Activated CD8-positive, alpha-beta memory T cell treated with anti-CD3 and anti-CD28 coated beads for 1 hour (primary cell): ENCODE data around the gene ZNF692.

Source experiments
- DNase-seq, 2 donors: peaks; one replicate each; pipeline ENCODE4 v3.0.0-alpha.2; 2020; ENCODE audit warnings: low read depth in 1 of 2; ENCODE audit errors: extremely low read depth in 1 of 2

The ZNF692 gene

DNA sequence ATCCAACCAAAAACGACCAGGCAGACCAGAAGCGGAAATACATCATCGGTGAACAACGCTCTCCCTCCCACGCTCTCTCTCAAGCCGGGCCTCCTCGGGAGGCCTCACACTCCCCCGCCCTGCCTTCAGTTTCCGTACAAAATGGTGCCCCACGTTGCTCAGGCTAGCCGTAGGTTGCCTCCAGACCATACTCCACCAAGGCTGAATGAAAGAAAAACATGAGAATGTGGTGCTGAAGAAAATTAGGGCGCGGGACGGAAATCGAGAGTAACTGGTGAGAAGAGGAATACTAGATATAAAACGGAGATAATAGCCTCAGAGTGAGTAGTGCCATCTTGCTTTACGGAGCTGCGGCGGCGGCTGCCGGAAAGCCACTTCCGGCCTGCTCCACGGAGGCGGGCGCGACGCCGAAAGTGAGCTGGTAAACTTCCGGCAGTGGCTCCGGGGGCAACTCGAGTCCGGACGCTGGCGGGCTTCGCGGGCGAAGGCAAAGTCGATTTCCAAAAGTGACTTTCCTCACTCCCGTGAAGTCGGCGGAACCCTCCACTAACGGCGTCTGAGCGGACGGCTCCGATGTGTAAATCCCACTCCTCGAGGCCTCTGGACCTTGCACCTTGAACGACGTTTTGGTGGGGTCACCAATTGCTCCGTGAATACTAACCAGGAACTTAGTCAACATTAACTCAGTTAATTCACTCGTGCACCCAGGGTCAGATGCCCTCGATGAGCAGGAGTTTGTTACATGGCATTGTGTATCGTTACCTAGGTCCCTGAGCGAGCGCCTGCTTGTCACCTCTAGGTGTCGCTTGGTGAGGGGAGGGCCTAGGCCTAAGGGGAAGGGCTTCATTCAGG is 32.8 kb downstream of the ZNF692 start, which contains the start of gene SH3BP5L:
TSS of gene SH3BP5L (minus strand) at position 7 of the 852 bp plus-strand sequence. CDS start 980 bp downstream, outside the sequence.
- peak; percentile 72 to 82 for DNase-seq

DNA sequence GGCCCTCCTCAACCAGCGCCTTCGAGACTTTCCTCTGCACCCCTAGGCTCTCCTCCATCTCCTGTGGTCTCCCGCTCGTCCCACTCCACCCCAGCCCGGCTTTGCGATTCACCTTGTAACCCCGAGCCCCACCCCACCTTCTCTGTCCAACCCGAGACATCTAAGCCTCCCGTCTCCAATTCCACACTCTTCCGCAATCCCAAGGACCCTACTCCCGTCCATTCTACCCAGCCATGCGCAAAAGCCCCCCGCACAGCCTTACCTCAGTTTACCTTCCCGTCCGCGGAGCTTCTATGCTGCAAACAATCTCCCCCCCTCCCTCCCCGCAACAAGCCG is 33.3 kb downstream of the ZNF692 start:
- no peak for DNase-seq

DNA sequence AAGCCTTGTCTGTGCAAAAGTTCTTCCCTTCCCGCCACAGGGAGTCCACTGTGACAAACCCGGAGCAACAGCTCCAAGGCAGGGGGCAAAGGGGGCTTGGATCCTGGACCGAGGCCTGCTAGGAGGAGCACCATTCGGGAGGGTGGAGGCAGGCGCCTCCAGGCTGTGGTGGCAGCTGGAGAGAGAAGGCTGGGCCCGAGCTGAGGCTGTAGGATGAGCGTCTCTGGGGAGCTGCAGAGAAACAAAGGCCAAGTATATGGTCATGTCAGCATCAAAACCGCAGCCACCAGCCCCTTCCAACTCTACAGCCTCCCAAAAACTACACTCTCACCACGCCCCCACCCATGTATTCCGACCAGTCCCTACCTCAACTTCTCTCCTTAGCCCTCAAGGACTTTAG is 33.7 kb downstream of the ZNF692 start:
- no peak for DNase-seq

DNA sequence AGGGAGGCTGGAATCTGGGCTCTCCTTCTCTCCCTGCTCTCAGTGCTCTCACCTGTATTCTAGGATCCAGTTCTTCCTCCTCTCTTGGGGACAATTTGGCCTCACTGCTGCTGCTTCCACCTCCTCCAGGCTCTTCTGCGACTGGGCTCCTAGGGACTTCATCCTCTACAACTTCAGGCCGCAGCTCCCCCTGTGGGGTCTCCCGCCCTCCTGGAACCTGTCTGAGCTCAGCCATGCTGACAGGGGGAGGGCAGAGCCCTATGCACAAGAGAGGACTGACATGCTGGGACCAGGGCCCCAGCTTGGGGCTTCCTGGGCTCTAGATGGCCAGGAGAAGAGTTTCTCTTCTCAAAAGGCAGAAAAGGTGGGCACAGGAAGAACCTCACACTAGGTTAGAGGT is 34.2 kb downstream of the ZNF692 start:
- no peak for DNase-seq

DNA sequence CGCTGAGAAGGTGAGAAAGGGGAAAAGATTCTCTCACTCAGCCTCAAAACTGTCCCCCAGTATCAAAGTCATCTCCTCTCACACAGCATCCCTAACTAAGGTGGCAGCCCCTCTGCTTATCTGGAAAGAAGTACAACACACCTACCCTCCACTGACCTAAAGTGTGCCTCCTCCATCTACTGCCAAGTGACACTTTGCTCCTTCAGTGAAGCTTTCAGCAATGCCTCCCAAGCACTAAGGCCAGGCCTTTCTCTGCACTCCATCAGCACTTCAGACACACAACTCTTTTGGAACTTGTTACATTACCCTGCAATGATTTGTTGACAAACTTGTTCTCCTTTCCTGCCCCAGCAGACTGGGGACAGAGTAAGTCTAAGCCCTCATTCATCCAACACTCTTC is 34.6 kb downstream of the ZNF692 start:
- no peak for DNase-seq

DNA sequence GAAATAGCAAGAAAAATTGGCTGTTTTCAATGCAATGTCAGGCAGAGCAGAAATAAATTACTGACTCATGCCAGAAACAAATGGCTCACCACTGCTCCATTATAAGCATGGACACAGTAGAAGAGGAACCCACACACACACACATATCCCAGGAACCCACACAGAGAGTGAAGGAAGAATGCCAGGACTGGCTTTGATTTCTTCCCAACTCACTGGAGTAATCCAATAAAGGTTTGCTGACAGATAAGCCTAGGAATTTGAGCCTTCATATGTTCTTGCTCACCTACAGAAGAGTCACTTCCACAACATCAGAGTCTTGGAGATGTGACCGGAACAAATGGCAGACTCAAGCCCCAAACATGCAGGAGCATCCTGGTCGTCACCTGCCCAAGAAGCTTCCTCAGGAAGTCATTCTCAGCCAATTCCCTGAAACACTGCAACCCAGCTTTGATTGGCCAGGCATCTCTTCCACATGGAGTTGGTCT is 35.3 kb downstream of the ZNF692 start:
- no peak for DNase-seq

DNA sequence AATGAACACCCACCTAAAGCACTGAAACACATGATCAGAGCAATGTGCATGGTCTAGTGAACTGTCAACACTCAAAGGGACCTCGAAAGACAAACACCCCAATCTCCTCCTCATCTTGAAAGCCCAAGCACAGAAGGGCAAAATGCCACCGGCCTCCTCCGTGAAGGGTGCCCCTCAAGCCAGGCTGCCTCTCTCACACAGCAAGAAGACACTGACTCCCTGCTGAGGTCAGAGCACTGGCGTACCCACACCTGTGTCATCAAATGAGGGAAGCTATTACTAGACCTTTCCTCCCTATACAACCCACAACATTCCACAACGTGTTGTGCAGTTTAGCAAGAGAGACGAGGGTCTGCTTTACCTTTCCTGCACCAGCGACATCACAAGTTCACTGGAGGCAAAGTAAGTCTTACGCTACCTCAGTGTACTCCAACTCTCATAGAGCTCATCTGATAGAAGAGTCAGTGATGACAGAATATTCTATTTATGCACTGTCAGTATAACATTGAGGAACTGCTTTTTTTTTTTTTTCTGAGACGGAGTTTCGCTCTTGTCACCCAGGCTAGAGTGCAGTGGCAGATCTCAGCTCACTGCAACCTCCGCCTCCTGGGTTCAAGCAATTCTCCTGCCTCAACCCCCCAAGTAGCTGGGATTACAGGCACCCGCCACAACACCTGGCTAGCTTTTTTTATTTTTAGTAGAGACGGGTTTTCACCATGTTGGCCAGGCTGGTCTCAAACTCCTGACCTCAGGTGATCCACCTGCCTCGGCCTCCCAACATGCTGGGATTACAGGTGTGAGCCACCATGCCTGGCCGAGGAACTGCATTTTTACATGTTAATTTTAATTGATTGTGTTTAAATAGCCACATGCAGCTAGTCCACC is 36.5 kb downstream of the ZNF692 start:
- no peak for DNase-seq

DNA sequence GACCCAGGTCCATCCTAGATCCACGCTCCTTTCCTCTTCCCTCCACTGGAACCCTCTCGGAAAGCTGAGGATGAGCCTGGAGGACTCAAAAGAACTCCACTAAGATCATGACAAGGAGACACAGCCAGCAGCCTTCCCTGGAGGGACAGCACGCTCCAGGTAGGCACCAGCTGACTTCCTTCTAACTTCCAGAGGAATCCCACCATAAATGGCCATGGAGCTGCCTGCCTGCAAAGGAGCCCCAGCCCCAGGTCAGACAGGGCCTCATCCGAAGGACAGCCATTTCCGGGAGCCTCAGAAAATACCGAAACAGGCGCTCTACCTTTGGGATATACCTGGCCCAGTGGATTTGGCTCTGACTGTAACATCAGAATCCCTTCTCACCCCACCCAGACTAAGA is 37.2 kb downstream of the ZNF692 start:
- no peak for DNase-seq

DNA sequence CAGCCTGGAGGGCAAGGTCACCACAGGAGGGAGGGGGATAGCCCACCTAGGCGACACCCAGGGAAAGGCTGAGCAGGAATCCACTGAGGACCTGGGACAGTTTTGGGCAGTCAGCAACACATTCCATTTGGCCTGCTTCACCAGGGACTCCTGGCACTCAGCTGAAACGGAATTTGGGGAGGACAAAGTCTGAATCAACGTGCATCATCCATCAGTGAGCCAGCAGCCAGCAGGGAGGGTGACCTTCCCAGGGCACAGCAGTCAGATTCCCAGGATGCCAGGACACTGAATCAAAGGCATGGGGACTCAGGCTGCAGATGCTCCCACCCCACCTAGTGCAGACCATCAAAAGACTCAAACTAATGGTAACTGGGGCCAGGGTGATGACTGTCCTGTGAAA is 37.8 kb downstream of the ZNF692 start:
- no peak for DNase-seq

DNA sequence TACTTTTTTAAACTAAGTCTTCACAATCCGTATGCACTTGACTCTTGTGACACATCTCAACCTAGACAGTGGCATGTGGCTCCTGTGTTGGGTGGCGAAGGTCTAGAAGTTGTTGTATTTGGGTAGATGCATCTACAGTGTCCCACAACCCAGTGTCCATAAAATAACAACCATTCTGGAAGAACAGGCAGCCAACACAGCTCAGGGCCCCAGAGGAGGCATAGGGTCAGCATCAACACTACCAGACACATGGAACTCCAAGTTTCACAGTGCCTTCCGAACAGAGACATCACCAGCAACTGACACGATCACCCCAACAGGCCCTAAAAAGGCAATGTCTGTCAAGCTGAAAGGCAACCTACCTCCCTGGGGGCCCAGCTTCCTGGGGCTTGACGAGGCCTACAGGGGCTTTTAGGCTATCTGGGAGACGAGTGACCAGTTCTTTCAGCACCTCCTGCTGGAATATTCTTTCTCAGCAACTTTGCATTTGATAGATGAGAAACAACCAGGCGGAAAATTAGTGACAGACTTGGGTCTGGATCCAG is 38.8 kb downstream of the ZNF692 start:
- no peak for DNase-seq

DNA sequence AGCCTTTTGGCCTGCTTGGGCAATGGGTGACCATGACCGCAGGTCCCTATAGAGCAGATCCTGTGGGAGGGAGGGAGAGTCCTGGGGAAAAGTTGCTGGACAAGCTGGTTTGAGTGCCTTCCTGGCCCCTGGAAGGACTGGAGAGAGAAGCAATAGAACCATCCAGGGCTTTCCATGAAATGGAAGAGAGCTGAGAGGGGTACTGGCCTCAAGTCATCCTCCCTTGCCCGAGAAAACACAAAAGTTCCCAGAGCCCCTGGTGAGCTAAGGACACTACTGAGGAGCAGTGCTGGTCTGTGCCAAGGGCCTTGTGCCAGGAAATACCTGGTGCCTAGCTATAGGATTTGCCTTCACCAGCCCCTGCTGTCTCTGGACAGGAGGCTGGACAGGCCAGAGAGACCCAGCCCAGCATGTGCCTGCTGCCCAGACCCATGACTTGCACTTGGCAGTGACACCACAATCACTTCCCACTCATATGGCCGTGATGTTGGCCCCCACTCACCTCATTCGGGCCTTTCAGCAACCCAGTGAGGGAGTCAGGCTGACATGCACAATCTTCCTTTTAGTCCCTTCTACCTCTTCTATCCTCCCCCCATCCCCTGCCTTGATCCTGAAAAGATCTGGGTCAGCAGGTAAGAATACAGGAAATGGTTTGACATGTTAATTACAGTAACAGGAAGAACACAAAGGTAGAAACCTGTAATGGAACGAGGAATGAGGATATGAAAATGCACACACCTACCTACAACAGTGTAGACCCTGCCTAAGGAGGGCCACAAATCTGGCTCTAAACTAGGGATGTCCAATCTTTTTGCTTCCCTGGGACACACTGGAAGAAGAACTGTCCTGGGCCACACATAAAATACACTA is 40.1 kb downstream of the ZNF692 start:
- DNase-seq: no peak

DNA sequence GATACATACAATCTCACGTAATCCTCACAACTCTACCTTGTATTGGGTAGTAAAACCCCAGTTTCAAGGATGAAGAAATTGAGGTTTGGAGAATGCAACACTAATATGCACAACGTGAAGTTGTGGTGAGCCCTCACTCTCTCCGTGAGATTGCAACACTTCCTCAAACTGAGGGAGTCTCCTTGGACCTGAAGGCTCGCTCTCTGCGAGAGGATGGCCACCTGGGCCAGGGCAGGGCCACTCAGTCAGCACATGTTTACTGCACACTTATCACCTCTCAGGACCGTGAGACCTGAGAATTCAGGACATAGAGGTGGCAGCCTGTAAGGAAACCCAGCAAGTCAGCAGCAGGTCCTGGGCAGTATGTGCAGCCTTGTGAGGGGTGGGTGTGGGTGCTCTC is 41.8 kb downstream of the ZNF692 start:
- no peak for DNase-seq

DNA sequence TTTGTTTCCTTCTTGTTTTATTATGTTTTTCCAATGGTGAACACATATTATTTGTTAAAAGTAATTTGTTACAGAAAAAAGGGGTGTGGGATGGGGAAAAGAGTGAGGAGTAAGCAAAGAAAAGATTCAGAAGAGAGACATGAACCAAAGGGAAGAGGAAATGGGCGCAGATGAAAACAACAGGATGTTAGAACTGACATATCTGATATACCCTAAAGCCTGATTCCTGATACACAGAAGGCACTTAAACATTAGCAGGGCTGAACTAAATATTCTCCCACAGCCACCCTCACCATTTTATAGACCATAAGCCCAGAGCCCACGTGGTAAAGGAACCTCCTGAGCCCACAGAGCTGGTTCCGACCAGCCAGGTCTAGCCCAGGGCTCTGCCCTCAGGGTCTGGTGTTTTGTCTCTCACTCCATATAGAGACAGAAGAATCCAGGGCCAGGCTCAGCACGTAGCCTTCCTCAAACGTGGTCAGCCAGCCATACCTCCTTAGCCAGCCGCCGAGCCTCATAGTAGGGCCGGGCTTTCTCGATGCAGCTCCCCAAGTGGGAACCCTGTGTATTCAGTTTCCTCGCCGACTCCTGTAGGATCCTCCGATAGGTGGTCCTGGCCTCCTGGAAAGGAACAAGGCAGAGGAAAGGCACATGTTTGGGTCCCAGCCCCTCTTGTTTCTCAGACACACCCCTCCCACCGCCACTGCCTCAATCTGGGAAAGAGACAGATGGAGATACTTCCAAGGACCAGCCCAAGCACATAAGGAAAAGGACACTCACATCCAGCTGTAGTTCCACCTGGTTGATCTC is 42.6 kb downstream of the ZNF692 start:
- DNase-seq: no peak

DNA sequence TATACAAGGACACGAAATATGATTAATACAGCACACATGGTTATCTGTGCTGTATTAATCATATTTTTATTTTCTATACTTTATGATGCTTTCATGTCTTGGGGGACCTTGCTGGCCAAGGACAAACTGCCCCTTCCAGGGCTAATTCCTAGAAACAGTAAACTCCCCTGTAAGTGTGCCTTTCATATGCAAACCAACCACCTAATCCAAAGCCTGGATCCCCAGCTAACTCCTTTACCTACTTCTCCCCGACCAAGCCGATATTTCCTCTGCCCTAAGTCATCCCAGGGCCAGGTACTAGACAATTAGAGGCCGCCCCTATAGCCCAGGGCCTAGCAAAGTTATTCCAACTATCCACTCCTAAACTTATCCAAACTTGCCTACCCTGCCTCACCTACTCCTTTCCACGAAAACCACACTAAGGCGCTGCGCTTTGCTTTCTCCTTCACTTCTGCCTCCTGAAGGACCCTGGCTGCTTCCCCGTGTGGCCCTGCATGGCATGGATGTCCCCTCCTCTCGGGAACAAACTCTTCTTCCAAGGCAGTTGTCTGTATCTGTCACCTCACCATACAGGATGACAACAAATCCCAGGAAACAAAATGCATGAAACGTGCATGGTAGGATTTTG is 43.4 kb downstream of the ZNF692 start:
- DNase-seq: no peak

DNA sequence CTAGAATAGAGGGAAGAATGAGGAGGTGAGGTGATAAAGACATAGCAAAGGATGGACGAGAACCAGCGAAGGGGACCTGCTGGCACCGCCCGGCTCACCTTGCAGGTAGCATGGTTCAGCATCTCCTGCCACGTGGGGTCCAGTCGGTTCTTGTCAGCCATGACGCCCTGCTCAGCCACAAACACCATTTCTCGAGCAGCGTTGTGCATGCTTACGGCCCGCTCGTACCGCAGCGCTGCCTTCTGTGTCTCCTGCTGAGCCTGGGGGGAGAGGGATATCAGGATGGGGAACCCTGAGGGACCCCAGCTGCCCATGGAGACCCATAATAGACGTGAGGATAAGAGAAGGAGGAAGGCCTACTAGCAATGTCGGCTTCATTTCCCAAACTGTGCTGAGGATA is 44.5 kb downstream of the ZNF692 start:
- DNase-seq: no peak

DNA sequence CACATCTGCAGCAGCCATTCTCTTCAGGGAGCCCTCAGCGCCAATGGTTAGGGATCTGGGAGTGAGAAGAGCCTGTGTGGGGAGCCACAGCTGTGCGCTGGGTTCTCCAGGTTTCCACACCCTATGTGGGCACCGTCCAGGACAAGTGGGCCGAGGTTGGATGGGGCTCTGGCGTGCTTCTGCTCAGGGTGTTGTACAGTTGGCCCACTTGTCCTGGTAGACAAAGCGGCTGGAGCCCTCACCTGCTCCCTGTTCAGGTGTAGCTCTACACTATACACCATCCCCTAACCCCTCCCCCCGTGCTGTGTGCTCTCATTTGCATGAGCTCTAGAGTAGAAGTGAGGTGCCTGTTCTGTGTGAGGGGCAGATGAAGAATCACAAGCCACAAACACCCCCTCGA is 45.3 kb downstream of the ZNF692 start:
- DNase-seq: no peak

DNA sequence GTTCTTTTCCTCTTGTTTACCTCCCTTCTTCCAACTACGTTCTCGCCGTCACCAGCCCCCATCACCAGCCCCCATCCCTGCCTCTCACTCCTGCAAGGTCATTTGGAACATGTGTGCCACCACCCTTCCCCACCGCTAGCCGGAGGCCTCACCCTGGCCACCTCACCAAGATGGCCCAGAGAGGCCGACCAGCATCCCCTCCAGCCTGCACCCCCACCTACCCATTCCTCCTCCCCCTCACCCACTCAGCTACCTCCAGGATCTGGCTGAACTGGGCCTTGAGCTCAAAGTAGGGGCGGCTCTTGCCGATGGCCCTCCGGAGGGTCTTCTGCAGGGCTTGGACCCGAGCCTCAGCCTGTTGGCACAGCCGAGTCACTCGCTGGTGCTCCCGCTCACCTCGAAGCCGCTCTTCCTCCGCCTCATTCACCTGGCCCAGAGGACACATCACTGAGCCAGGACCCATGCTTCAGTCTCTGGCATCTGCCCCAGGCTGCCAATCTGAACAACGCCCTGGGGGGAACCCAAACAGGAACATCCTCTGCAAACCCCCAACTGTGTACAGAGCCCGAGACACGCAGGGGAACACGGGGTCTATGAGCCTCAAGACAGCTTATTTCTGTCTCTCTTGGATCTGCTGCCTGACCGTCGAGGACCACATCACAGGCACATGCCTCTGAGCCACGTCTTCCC is 46.0 kb downstream of the ZNF692 start:
- no peak for DNase-seq
